Left forelimb (tissue), 1 donor: ENCODE results near the gene PAF1.

Experiments used
- DNase-seq: peaks from one replicate; pipeline ENCODE4 v3.0.0-alpha.2; 2018; ENCODE audit warnings: low spot score

Gene PAF1

DNA sequence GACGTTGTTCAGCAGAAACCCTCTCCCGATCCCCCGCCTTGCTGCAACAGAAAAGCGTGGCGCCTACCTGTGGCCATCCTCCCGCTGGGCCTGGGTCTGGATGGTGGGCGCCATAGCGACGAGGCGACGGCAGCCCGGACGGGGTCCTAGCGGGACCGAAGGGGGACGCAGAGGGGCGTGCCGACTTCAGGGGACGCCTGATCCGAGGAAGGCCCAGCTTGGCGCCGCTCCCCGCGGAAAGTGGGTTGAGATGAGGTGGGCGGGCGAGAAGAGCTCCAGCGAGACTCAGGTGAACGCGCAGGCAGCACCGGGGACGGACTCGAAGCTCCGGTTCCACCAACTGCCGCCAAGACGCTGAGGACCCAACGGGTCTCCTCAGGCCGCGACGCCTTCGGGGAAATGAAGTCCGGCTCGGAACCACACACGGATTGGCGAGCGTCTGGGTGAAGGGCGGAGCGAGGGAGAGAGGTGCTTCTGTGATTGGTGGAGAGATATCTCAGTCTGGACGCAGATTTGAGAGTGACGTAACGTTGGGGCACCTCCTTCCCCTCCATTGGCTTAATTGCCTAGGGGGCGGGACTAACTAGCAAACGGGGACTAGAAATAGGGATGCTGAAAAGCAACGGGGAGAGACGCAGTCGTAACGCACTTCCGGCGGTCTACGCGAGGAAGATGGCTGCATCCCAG, at the start of gene PAF1, which contains the start of gene MED29:
PAF1 (minus strand) TSS at position 356 of the 687 bp plus-strand sequence; CDS start at position 114, 242 bp downstream.
MED29 (plus strand) TSS at position 628 of the 687 bp plus-strand sequence; CDS start at position 673, 45 bp downstream.
- DNase-seq, result peak; percentile 98

DNA sequence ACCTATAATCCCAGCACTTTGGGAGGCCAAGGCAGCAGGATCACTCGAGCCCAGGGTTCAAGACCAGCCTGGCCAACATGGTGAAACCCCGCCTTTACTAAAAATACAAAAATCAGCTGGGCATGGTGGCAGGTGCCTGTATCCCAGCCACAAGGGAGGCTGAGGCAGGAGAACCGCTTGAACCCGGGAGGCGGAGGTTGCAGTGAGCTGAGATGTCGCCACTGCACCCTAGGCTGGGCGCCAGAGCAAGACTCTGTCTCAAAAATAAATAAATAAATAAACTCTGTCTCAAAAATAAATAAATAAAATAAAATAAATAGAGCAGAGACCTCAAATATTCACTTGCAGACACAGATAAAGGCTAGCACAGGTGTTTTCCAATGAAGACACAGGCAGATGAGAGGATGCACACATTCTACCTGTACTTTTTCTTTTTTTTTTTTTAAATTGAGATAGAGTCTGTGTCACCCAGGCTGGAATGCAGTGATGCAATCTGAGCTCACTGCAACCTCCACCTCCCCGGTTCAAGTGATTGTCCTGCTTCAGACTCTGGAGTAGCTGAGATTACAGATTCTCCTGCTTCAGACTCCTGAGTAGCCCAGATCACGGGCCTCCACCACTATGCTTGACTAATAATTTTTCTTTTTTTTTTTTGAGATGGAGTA, 47.5 kb upstream of the PAF1 start:
- no peak for DNase-seq

GRCh38 chr19:39436350-39436716, 45.4 kb upstream of the PAF1 start:
- no peak for DNase-seq

GRCh38 chr19:39435499-39436349, 44.8 kb upstream of the PAF1 start, which contains the start of gene RPS16:
RPS16 (minus strand) TSS chr19:39435949; CDS start chr19:39435895, 54 bp downstream.
- peak; percentile 98 for DNase-seq

- no peak for DNase-seq
These were observed 43.5 kb upstream of the PAF1 start for GRCh38 chr19:39434123-39435076.

DNA sequence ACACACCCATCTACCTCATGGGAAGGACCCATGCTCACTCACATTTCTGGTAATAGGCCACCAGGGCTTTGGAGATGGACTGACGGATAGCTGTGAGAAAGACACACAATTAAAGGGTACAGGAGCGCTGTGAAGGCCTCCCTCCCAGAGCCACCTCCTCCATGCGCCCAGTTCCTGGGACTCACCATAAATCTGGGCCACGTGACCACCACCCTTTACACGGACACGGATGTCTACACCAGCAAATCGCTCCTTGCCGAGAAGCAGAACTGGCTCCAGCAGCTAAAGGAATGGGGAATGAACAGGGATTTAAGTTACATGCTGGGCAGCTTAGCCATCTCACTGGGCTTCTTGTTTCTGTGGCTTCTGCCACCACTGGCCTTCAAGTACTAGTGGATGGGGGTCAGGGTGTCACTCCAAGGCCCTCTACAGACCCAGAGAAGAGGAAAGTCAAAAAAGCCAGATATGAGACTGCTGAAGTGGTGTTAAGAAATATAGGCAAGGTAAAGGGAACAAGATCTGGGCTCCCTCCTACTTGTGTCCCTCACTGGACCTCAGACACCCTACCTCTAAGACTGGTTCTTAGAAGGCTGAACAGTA, 42.7 kb upstream of the PAF1 start:
- no peak for DNase-seq

DNA sequence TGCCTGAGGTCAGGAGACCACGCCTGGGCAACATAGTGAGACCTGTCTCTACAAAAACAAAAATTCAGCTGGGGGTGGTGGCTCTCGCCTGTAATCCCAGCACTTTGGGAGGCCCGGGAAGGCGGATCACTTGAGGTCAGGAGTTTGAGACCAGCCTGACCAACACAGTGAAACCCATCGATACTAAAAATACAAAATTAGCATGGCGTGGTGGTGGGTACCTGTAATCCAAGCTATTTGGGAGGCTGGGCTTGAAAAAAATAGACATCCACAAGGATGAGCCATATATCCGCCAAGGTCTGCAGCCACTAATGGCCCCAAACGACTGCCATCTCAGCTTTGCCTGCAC, 41.7 kb upstream of the PAF1 start:
- no peak for DNase-seq

DNA sequence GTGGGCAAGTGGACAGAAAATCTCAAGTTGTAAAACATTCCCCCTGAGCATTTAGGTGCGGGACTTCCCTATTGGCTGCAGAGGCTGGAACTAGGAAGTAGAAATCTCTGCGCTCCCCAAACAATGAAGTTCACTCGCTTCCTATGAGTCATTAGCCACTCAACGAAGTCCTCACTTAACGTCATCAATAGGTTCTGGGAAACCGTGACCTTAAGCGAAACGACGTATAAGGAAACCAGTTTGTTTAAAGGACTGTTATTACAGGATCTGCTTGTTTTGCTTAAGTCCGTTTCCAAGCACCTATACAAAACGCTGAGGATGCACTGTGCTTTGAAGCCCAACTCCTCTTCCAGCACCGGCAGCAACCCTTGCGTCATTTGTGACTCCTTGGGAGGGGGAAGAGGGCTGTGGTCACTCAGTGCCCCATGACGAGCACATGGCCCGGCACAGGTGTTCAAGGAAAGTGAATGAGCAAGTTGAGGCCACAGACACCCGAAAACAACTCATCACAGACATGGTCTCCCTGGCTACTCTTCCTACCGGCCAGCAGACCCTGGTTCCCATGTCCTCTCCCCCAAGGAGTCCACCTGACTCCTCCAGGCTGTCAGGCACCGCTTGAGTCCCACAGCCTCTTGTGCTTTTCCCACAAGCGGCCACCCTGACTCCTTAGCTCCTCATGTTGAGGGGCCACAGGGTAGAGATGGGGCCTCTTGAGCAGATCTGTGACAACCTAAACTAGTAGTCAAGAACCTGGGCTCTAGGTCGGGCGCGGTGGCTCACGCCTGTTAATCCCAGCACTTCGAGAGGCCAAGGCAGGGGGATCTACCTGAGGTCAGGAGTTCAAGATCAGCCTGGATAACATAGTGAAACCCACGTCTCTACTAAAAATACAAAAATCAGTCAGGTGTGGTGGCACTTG, 40.0 kb upstream of the PAF1 start:
- DNase-seq, result no peak

DNA sequence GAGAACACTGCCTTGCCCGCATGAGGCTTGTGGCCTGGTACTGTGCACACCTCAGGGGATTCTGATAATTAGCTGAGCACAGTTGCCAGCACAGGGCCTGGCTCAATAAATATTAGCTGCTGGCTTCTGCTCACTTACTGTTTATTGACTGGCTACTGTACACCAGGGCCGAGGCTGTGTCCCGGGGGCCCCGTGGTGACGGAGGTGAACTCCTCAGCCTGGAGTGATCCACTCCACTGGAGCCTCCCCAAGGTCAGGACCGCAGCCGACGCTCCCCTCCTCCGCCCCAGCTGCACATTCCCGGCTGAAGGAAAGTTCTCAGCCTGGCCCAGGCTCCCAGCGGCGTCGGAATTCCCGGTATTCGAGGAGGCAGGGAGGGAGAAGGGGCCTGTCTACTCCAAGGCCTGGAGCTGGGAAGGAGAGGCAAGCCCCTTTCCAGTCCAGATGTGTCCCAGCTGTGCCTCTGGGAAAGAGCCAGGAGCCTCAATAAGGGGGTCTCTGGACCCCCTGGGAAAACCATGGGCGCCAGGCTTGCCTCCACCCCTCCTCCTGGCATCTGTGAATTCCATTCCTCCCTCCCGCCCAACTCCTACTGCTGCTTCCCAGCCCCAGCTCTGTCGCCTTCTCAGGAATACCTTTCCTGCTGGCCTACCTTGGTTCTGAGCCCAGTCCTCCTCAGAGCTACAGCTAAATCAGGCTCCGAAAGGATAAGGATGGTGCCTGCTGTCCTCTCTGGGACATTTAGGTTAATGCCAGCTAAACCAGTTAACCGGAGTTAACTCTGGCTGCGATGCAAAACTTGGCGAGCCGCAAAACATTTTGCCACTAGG, 37.6 kb upstream of the PAF1 start:
- peak; percentile 89 for DNase-seq

- no peak for DNase-seq
These were observed 36.8 kb upstream of the PAF1 start for GRCh38 chr19:39427707-39428106.

- DNase-seq, result no peak
These were observed 35.3 kb upstream of the PAF1 start for GRCh38 chr19:39426170-39426569.

DNA sequence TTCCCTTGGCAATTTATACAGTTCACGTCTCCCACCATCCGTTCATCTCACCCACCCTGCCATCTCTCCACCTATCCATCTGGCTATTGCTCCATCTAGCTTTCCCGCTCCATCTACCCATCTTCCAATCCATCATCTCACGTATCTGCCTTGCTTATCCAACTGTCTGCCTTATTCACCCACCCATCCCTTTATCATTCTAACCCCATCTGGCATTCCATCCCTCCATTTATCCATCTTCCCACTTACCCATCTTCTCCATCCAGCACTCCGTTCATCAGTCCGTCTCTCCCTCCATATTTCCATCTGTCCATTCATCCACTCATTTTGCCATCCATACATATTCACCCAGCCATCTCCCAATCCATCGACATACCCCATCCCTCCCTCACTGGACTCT, 34.8 kb upstream of the PAF1 start:
- no peak for DNase-seq

GRCh38 chr19:39424934-39425333, 34.0 kb upstream of the PAF1 start:
- DNase-seq, result no peak

DNA sequence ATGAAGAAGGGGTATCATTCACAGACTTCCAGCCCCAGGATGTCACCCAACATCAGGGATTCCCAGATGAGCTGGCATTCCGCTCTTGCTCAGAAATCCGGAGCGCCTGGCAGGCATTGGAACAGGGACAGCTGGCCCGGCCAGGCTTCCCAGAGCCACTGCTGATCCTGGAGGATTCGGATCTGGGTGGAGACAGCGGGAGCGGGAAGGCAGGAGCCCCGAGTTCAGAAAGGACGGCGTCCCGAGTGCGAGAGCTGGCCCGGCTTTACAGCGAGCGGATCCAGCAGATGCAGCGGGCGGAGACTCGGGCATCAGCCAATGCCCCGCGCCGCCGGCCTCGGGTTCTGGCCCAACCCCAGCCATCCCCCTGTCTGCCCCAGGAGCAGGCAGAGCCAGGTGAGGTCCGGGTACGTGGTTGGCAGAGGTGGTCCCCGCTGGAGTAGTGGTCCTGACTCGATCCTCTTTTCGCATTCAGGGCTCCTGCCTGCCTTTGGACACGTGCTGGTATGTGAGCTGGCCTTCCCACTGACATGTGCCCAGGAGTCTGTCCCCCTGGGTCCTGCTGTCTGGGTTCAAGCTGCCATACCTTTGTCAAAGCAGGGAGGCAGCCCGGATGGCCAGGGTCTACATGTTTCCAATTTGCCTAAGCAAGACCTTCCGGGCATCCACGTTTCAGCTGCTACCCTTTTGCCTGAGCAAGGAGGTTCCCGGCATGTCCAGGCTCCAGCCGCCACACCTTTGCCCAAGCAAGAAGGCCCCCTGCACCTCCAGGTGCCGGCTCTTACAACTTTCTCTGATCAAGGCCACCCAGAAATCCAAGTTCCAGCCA, 32.6 kb upstream of the PAF1 start:
- DNase-seq, result no peak

- DNase-seq, result no peak
These were observed 31.1 kb upstream of the PAF1 start for GRCh38 chr19:39422020-39422419.

- no peak for DNase-seq
These were observed 29.9 kb upstream of the PAF1 start for GRCh38 chr19:39420769-39421168.

DNA sequence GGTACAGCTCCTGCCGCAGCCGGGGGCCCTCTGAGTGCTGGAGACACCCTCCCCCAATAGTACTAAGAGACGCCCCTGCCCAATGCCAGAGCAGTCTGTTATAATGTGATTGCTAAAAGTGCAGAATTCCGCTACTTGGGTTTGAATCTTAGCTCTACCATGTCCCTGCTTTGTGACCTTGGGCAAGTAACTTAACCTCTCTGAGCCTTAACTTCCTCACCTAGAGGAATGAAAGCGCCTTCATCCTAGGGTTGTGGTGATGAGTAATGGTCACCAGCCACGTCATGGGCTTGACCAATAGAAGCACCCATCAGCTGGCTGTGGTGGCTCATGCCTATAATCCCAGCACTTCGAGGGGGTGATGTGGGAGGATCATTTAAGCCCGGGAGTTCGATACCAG, 28.1 kb upstream of the PAF1 start:
- DNase-seq, result no peak

- no peak for DNase-seq
These were observed 26.7 kb upstream of the PAF1 start for GRCh38 chr19:39417463-39418181.
